GM18502 (cell line): ENCODE data around the gene KSR2.

Experiments
- ATAC-seq: cut with Tn5 transposase; IDR thresholded peaks from one replicate; pipeline ENCODE4 v1.9.1; 2021; ENCODE audit warnings: mild to moderate bottlenecking; ENCODE audit not compliant: unreplicated experiment, poor library complexity

The KSR2 gene

GRCh38 chr12:117718141-117718540 lies 250.6 kb downstream of the KSR2 start:
- no peak for ATAC-seq

- ATAC-seq: no peak
These were observed 254.6 kb downstream of the KSR2 start for GRCh38 chr12:117714203-117714602.

- ATAC-seq: no peak
These were observed 258.7 kb downstream of the KSR2 start for GRCh38 chr12:117710121-117710520.

GRCh38 chr12:117707861-117708260 lies 260.9 kb downstream of the KSR2 start:
- ATAC-seq: no peak

- no peak for ATAC-seq
These were observed 265.2 kb downstream of the KSR2 start for GRCh38 chr12:117703584-117703983.

- no peak for ATAC-seq
These were observed 266.0 kb downstream of the KSR2 start for GRCh38 chr12:117702741-117703140.

- no peak for ATAC-seq
These were observed 269.2 kb downstream of the KSR2 start for GRCh38 chr12:117699575-117699974.

- ATAC-seq: no peak
These were observed 269.7 kb downstream of the KSR2 start for GRCh38 chr12:117699118-117699517.

- ATAC-seq: no peak
These were observed 272.8 kb downstream of the KSR2 start for GRCh38 chr12:117695956-117696355.

GRCh38 chr12:117692512-117692911 lies 276.3 kb downstream of the KSR2 start:
- no peak for ATAC-seq

GRCh38 chr12:117689857-117690256 lies 278.9 kb downstream of the KSR2 start:
- ATAC-seq: no peak

GRCh38 chr12:117688446-117688845 lies 280.3 kb downstream of the KSR2 start:
- no peak for ATAC-seq

- no peak for ATAC-seq
These were observed 281.8 kb downstream of the KSR2 start for GRCh38 chr12:117686911-117687377.

- ATAC-seq: no peak
These were observed 282.6 kb downstream of the KSR2 start for GRCh38 chr12:117686210-117686609.

GRCh38 chr12:117685110-117685926 lies 283.5 kb downstream of the KSR2 start:
- no peak for ATAC-seq

- ATAC-seq: no peak
These were observed 284.3 kb downstream of the KSR2 start for GRCh38 chr12:117684471-117684870.

- no peak for ATAC-seq
These were observed 288.5 kb downstream of the KSR2 start for GRCh38 chr12:117680312-117680711.

GRCh38 chr12:117679776-117680175 lies 289.0 kb downstream of the KSR2 start:
- ATAC-seq: no peak

GRCh38 chr12:117674763-117675162 lies 294.0 kb downstream of the KSR2 start:
- ATAC-seq: no peak

GRCh38 chr12:117674313-117674712 lies 294.5 kb downstream of the KSR2 start:
- no peak for ATAC-seq

- ATAC-seq: no peak
These were observed 297.1 kb downstream of the KSR2 start for GRCh38 chr12:117671734-117672133.

GRCh38 chr12:117664169-117664568 lies 304.6 kb downstream of the KSR2 start:
- ATAC-seq: no peak
